GM18520 (cell line): ENCODE measurements around the gene AAGAB.

Experiments used
- ATAC-seq: cut with Tn5 transposase; IDR thresholded peaks from one replicate; pipeline ENCODE4 v1.9.1; 2021; ENCODE audit not compliant: unreplicated experiment

Gene AAGAB

GRCh38 chr15:67190326-67190725, 64.1 kb downstream of the AAGAB start:
- ATAC-seq = no peak

GRCh38 chr15:67189326-67190051, 65.0 kb downstream of the AAGAB start:
- no peak for ATAC-seq

- ATAC-seq = no peak
These were observed 65.8 kb downstream of the AAGAB start for GRCh38 chr15:67188551-67189218.

DNA sequence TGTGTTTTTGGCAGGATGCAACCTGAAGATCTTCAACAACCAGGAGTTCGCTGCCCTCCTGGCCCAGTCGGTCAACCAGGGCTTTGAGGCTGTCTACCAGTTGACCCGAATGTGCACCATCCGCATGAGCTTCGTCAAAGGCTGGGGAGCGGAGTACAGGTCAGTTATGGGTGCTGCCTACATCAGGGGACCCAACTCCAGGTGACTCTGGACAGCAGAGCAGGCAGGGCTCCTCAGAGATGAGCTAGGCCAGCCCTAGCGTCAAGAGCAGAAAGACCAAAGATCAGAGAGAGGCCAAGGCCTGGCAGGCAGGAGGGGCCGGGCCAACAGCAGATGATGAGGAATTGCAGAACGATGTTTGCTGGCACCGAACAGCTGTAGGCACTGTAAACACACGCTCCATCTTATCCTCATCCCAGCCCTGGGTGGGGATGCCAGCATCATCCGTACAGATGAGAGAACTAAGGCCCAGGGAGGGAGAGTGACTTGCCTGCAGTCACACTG, 67.1 kb downstream of the AAGAB start:
- no peak for ATAC-seq

DNA sequence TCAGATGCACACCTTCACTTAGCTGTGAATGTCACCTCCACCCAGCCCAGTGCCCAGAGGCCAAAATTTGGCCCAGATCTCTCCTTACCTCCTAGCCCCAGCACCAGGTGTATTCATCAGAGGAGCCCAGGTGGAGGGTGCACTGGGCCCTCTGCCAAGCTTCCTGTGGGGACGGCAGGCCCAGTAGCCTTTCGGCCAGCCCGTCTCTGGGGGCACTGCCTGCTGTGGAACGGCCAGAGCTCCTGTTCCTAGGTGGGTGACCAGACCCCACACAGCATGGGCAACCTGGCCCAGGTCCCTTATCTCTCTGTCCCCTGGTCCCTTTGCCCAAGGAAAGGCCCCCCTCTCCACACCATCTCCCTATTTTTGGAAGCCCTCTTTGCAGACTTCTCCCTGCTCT, 67.8 kb downstream of the AAGAB start:
- ATAC-seq = no peak

- no peak for ATAC-seq
These were observed 68.2 kb downstream of the AAGAB start for GRCh38 chr15:67186226-67186649.

GRCh38 chr15:67185621-67186225, 68.7 kb downstream of the AAGAB start:
- ATAC-seq = no peak

DNA sequence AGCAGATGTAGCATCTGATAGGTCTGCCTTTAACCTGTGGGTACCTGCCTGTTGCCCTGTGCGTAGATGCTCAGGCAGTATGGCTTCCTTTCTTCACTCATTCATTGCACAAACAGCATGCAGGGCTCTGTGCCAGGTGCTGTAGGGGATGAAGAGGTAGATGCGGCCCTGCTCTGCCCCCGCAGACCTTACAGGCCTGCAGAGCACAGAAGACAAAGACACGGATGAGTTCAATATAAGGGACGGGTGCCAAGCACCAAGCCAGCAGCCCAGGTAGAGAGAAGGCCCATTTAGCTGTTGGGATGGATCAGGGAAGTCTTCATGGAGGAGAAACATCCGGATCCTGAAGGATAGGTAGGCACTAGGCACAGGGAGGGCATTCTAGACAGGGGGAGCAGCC, 69.4 kb downstream of the AAGAB start:
- ATAC-seq = no peak

GRCh38 chr15:67184208-67184925, 70.1 kb downstream of the AAGAB start:
- no peak for ATAC-seq

DNA sequence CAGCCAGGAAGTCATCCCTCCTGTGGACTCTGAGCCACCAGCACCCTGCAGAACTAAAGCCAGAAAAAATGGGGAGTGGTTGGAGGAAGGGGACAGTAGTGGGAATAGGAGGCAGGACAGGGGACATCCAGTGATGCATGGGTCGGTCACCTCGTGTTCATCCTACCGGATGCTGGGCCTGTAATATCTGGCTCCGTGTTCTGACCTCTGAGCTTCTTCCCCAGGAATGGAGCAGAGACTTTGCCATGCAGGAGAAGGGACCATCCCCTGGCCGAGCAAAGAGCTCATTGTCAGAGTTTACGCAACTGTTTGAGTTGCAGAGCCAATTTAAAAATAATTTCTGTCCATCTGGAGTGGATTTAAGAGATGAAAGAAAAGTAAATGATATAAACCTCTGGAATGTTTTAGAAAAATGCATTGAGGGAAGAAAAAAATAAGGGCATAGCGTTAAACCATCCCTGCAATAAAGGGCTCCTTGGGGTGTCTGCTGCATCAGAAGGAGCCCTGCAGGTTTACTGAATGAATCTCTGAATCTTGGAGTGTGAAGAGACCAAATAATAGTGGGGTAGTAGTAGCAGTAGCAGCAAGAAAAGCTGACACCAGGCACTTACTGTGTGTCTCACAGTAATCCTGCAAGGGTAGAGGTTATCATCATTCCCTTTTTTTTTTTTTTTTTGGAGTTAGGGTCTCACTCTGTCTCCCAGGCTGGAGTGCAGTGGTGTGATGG, 70.9 kb downstream of the AAGAB start:
- ATAC-seq = no peak

DNA sequence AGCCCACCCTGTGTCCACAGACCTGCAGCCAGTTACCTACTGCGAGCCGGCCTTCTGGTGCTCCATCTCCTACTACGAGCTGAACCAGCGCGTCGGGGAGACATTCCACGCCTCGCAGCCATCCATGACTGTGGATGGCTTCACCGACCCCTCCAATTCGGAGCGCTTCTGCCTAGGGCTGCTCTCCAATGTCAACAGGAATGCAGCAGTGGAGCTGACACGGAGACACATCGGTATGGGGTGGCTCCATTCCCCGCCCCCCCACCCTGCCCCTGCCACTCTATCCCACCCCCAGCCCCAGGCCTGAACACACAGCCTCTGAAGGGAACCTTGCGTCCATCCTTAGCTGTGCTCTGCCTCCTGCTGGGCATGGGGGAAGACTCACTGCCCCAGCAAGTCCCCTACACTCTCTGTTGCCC, 73.2 kb downstream of the AAGAB start:
- ATAC-seq = no peak

- ATAC-seq = no peak
These were observed 73.8 kb downstream of the AAGAB start for GRCh38 chr15:67180514-67181191.

GRCh38 chr15:67180035-67180434, 74.4 kb downstream of the AAGAB start:
- no peak for ATAC-seq

GRCh38 chr15:67179411-67179995, 75.0 kb downstream of the AAGAB start:
- no peak for ATAC-seq

DNA sequence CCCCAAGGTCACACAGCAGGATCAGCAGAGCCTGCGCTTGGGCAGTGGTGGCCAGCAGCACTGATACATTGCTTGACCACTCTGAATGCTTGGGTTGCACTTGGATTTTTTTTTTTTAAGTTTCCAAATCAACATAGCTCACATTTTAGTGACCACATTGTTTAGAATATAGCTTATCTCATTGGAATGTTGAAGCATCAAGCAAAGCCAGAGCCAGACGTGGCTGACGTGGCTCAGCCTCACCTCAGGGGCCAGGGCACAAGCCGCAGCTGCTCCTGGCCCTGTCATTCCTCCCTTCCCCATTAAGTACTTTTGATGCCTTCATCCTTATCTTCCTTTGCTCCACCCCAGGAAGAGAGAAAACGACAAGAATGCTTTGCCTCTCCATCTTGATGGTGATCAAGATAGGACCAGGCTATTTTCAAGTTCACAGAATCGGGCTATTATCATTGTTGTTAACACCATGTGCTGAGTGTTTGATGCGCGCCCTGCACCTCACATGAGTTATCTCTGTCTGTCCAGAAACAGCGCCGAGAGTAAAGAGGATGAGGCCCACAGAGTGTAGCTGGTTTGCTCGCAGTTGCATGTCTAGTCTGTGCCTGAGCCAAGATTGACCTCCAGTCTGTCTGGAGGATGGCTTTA, 75.8 kb downstream of the AAGAB start:
- no peak for ATAC-seq

- ATAC-seq = no peak
These were observed 76.7 kb downstream of the AAGAB start for GRCh38 chr15:67177752-67178151.

- no peak for ATAC-seq
These were observed 78.1 kb downstream of the AAGAB start for GRCh38 chr15:67176195-67176971.

DNA sequence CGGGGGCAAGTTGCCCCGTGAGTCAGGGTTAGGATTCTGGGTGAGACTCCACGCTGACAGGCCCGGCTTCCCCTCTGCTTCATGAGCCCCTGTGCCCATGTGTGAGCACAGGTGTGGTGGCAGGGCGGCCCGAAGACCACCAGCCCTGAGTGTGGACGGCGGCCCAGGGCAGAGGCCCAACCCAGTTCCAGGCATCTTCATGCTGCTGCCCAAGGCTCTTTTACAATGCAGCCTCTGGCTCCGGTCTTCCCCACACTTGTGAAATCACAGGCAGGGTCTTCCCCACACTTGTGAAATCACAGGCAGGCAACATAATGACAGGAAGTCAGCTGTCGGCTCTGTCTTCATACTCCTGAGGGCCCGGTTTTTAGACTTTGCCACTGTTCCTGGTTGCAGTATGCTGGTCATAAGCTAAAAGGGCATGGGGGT, 78.8 kb downstream of the AAGAB start:
- no peak for ATAC-seq
